Endometrial microvascular endothelial cells (primary cell): ENCODE measurements around the gene RAP2C. TPM values are rescaled to one million over a fixed set of nuclear protein-coding genes. Genes with fewer than 3 reads are reported as not detected.

Source experiments
- in situ Hi-C: cut with HindIII; loops from 2 replicates; pipeline ENCODE4 v1.10.0; 2017; ENCODE audit warnings: low sequenced_read_pairs, low pct_unique_long_range_greater_than_20kb; ENCODE audit errors: inconsistent ontology term
- total RNA-seq: library from RNA; depleted of rRNA; stranded (reverse); fragments of >200 nt; gene quantifications from one replicate; pipeline ENCODE4 v1.2.3, GENCODE V29; 2015; ENCODE audit errors: inconsistent ontology term

Gene RAP2C
- total RNA-seq: 22.5 TPM

DNA sequence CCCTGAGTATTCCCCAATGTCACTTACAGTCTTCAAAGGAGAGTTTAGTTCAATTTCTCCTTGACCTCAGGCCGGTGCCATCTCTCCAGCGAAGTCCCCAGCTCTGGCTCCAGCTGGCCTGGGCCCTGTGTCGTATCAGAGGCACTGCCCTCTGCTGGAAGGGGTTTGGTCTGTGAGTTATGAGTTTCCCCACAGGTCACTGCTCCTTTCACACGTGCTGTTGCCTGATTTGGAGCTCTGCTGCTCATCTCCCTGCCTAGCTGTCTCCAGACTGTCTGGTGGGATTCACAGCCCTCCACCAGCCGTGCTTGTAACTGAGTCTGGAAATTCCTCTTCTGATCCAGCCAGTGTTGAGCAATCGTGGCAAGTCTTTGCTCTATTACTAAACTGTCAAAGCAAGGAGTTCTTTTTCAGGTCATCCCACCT, at the start of gene RAP2C:
RAP2C (minus strand) TSS at position 105 of the 426 bp plus-strand sequence. CDS start 2,179 bp downstream, outside the sequence.
- in situ Hi-C loops: no loop called here

GRCh38 chrX:132267392-132267791, 48.1 kb upstream of the RAP2C start:
- in situ Hi-C loops: no loop called here

- in situ Hi-C loops: no loop called here
Measured at GRCh38 chrX:132266583-132267355, 47.5 kb upstream of the RAP2C start.

DNA sequence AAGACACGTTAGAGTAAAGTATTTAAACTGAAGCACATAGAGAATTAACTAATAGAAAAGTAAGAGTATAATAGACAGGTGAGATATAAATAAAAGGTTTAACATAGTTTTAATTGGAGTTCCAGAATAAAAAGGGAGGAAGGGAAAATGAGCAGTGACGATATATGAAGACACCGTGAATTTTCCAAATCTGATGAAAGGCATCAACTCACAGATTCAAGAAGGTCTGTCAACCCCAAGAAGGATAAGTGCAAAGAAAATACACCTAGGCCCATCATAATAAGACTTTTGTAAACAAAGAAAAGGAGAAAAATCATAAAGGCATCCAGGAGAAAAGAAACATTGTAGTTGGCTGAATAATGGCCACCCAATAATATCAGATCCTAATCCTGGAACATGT, 43.9 kb upstream of the RAP2C start:
- in situ Hi-C loops: no loop called here

- in situ Hi-C loops: no loop called here
Measured at GRCh38 chrX:132258509-132258908, 39.3 kb upstream of the RAP2C start.

DNA sequence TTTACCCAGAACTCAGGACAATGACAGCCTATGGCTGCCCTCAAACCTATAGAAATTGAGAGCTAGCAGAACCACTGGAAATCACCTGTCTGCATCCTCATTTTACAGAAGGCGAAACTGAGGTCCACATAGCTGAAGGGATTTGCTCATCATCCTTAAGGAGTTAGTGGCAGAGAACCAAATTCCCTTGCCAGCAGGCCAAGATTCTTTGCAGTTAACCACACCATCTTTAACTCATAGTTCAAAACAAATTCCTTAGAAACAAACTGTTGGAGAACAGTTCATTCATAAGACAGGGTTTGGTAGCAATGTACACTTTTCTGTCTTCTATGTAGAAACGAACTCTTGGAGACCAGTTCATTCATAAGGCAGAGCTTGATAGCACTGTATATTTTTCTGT, 37.9 kb upstream of the RAP2C start:
- in situ Hi-C loops: no loop called here

GRCh38 chrX:132236121-132236520, 16.9 kb upstream of the RAP2C start:
- in situ Hi-C loops: no loop called here

DNA sequence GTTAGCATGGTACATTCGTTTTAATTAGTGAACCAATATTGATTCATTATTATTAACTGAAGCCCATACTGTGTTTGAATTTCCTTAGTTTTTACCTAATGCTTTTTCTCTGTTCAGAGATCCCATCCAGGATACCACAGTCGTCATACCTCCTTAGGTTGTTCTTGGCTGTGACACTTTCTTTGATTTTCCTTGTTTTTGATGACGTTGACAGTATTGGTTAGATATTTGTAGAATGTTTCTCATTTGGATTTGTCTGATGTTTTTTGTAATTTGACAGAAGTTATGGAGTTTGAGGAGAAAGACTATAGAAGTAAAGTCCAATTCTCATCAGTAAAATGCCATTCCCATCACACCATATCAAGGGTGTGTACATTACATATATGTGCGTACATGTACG, 16.2 kb upstream of the RAP2C start:
- in situ Hi-C loops: no loop called here

- in situ Hi-C loops: no loop called here
Measured at GRCh38 chrX:132231587-132231986, 12.3 kb upstream of the RAP2C start.

GRCh38 chrX:132227383-132228112, 8.3 kb upstream of the RAP2C start:
- in situ Hi-C loops: no loop called here

DNA sequence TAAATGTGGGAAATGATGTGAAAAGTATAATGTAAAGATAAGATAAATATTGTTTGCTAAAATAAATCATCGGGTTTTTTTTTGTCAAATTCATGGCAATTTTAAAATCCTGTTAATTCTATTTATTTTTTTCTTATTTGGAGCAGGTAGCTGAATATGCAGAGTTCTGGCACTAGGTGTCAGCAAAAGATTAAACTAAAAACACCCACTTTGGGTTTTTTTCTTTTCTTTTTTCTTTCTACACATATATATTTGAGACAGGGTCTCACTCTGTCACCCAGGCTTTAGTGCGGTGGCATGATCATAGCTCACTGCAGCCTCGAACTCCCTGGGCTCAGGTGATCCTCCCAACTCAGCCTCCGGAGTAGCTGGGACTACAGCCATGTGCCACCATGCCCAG, 6.9 kb upstream of the RAP2C start:
- in situ Hi-C loops: no loop called here

DNA sequence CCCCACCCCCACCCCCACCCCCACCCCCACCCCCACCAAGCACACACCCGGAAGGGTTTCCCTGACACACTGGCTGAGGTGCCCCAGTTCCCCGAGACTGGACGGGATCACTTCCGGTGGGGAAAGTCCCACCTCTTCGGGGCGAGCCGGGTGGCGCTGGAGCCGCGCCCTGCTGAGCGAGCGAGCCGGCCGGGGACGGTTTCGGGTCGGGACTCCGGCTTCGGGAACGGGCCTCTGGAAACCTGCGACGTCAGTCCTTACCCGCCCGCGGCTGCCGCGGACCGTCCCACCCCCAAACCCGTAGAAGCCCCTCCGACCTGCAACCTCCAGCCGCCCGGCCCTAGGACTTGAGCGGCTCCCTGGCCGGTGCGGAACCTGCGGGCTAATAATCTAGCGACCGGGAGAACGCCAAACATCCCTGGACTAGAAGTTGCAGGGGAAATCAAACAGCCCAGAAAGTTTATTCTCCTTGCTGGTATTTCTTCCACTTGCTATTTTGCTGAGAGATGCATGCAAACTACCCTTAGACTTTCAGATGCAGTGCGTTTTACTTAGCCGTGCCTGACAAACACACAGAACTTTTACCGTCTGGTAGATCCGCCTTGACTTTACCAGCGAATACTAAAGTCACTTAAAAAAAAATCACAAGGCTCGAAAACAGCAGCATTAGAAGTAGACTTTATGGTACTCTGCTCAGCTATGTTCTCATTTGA, 991 bp downstream of the RAP2C start:
- in situ Hi-C loops: no loop called here

DNA sequence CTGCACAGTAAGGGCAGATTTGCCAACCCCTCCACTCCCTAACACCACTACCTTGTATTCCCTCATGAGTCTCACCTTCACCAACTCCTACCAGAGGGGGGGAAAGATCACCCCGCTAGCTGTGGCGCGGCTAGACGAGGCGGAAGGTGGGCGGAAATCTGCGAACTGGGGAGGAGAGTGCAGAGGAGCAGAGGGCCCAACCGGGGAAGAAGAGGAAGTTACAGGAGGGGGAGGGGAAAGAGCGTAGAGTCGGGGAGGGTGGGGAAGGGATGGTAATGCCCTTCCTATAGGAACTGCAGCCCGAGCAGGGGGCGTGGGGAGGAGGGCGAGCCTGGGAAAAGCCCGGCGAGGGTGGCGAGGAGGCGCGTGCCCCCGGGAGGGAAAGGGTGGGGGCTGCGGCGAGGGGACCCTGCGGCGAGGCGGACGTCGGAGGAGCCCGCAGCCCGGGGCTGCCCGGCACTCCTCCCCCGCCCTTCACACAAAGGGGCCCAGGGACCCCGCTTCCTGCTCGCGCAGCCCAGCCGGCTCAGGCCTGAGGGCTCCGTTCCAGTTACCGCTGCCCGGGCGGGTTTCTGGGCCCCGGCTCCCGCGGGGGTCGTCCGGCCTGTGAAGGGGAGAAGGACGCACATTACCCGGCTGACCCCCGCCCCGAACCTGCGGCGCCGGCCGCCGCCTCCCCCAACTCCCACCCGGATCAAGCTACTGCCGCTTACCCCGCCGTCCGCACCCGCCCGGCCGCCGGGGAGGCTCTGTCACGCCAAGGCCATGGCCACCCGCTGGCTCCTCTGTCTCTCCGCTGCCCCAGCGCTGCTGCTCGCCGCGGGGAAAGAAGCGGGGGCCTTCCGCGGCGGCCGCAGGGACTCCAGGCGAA, 1.8 kb downstream of the RAP2C start:
- in situ Hi-C loops: no loop called here

DNA sequence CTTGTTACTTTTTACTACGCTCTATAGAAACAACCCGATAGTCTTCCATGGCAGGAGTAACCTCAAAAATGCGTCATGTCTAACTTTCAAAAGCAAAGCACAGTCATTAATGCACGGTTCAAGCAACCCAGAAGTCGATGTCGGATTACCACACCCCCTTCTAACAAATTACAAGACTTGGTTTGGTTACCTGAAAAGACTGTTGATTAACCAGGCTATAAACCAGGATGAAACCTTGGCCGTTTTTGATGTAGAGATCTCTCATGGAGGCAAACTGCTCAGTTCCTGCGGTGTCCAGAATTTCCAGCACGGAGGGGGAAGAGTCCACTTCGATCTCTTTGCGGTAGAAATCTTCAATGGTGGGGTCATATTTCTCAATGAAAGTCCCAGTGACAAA, 2.4 kb downstream of the RAP2C start:
- in situ Hi-C loops: no loop called here

GRCh38 chrX:132216283-132216682, 3.0 kb downstream of the RAP2C start:
- in situ Hi-C loops: no loop called here

GRCh38 chrX:132214518-132214917, 4.7 kb downstream of the RAP2C start:
- in situ Hi-C loops: no loop called here

GRCh38 chrX:132209527-132209926, 9.7 kb downstream of the RAP2C start:
- in situ Hi-C loops: no loop called here

DNA sequence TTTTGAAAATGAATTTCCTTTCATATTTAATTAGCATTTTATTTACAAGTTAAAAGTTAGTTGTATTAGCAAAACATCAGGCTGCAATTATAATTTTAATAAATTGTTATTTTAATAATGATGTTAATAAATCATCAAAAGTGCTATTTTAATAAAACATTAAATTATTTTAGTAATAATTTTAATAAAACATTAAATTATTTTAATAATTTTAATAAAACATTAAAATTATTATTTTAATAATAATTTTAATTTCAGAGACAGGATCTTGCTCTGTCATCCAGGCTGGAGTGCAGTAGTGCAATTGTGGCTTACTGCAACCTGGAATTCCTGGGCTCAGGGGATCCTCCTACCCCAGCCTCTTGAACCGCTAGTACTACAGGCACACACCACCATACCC, 10.8 kb downstream of the RAP2C start:
- in situ Hi-C loops: no loop called here

GRCh38 chrX:132207996-132208395, 11.3 kb downstream of the RAP2C start:
- in situ Hi-C loops: no loop called here
